ENCODE data around the gene P3H1. TPM values are rescaled to one million over a fixed set of nuclear protein-coding genes. Genes with fewer than 3 reads are reported as not detected.

Gene P3H1
- total RNA-seq, 1 donor from 2014 or later: 44.4 TPM

GRCh38 chr1:42735477-42736105 is 31.2 kb downstream of the P3H1 start:
- H3K4me3 ChIP-seq (ENCODE audit: low read depth, low read length): no peak overlapping the region
- no peak for TF ChIP-seq CTCF (conservative IDR thresholded peaks at IDR 0.05; ENCODE audit: low read depth, low read length)
- no peak for DNase-seq (ENCODE audit: low read depth)

- no peak for TF ChIP-seq CTCF (conservative IDR thresholded peaks at IDR 0.05; ENCODE audit: low read depth, low read length)
- DNase-seq (ENCODE audit: low read depth): no peak
- no peak overlapping the region for H3K4me3 ChIP-seq (ENCODE audit: low read depth, low read length)
Observed at GRCh38 chr1:42735056-42735455, 31.8 kb downstream of the P3H1 start.

GRCh38 chr1:42734201-42735035 is 32.4 kb downstream of the P3H1 start:
- DNase-seq (ENCODE audit: low read depth): no peak
- TF ChIP-seq CTCF (conservative IDR thresholded peaks at IDR 0.05; ENCODE audit: low read depth, low read length): no peak
- no peak overlapping the region for H3K4me3 ChIP-seq (ENCODE audit: low read depth, low read length)

- no peak for TF ChIP-seq CTCF (conservative IDR thresholded peaks at IDR 0.05; ENCODE audit: low read depth, low read length)
- H3K4me3 ChIP-seq (ENCODE audit: low read depth, low read length): no peak overlapping the region
- no peak for DNase-seq (ENCODE audit: low read depth)
Observed at GRCh38 chr1:42733415-42734200, 33.2 kb downstream of the P3H1 start.

- no peak for DNase-seq (ENCODE audit: low read depth)
- H3K4me3 ChIP-seq (ENCODE audit: low read depth, low read length): no peak overlapping the region
- no peak for TF ChIP-seq CTCF (conservative IDR thresholded peaks at IDR 0.05; ENCODE audit: low read depth, low read length)
Observed at GRCh38 chr1:42732126-42732680, 34.6 kb downstream of the P3H1 start.

GRCh38 chr1:42731585-42731984 is 35.2 kb downstream of the P3H1 start:
- H3K4me3 ChIP-seq (ENCODE audit: low read depth, low read length): no peak overlapping the region
- TF ChIP-seq CTCF (conservative IDR thresholded peaks at IDR 0.05; ENCODE audit: low read depth, low read length): no peak
- no peak for DNase-seq (ENCODE audit: low read depth)

Measured in epithelial cell of proximal tubule (primary cell).